OCI-LY1 (cell line): ENCODE measurements around the gene CCL20.

Experiments used
- H2AFZ ChIP-seq: fragments of 200-600 bp; sonication (generic), shearing (Covaris generic); 2 replicates; pipeline ENCODE4 v1.6.0; 2014; ENCODE audit warnings: antibody characterized with exemption, mild to moderate bottlenecking, low read length
- H3F3A ChIP-seq: fragments of 200-600 bp; sonication (generic), shearing (Covaris generic); 2 replicates; pipeline ENCODE4 v1.6.0; 2014; ENCODE audit warnings: mild to moderate bottlenecking, antibody characterized with exemption, low read length, moderate library complexity; ENCODE audit not compliant: insufficient read depth
- H3K27ac ChIP-seq: fragments of 200-600 bp; sonication (generic); 2 replicates; pipeline ENCODE4 v1.5.1; 2014; ENCODE audit warnings: low read length, mixed run types, mild to moderate bottlenecking, low read depth; ENCODE audit not compliant: poor library complexity, severe bottlenecking
- H3K27me3 ChIP-seq: fragments of 200-600 bp; sonication (generic); 2 replicates; pipeline ENCODE4 v1.6.0; 2014; ENCODE audit warnings: antibody characterized with exemption, mild to moderate bottlenecking, low read length, moderate library complexity; ENCODE audit not compliant: insufficient read depth
- H3K36me3 ChIP-seq: fragments of 200-600 bp; sonication (generic); 2 replicates; pipeline ENCODE4 v1.6.1; 2014; ENCODE audit warnings: mild to moderate bottlenecking, antibody characterized with exemption, low read length, moderate library complexity, mixed read lengths; ENCODE audit not compliant: insufficient read depth
- H3K4me1 ChIP-seq: fragments of 200-600 bp; sonication (generic); 2 replicates; pipeline ENCODE4 v1.5.1; 2014; ENCODE audit warnings: mild to moderate bottlenecking, low read length, moderate library complexity; ENCODE audit not compliant: insufficient read depth, severe bottlenecking
- H3K4me2 ChIP-seq: fragments of 200-600 bp; sonication (generic), shearing (Covaris generic); 2 replicates; pipeline ENCODE4 v1.6.1; 2014; ENCODE audit warnings: low read length
- H3K4me3 ChIP-seq: fragments of 200-600 bp; sonication (generic); 2 replicates; pipeline ENCODE4 v1.5.1; 2014; ENCODE audit warnings: low read length, low read depth, mild to moderate bottlenecking, mixed read lengths; ENCODE audit not compliant: poor library complexity, severe bottlenecking
- H3K79me2 ChIP-seq: fragments of 200-600 bp; shearing (Covaris generic); 2 replicates; pipeline ENCODE4 v1.6.1; 2016; ENCODE audit warnings: mixed run types, low read length, mixed read lengths; ENCODE audit not compliant: insufficient read depth
- H3K9ac ChIP-seq: fragments of 200-600 bp; sonication (generic), shearing (Covaris generic); 2 replicates; pipeline ENCODE4 v1.6.1; 2014; ENCODE audit warnings: mild to moderate bottlenecking, low read length, mixed read lengths
- H3K9me2 ChIP-seq: fragments of 200-600 bp; sonication (generic), shearing (Covaris generic); 2 replicates; pipeline ENCODE4 v1.6.1; 2014; ENCODE audit warnings: low read depth, mild to moderate bottlenecking, low read length, mixed read lengths
- H3K9me3 ChIP-seq: fragments of 200-600 bp; shearing (Covaris generic); 2 replicates; pipeline ENCODE4 v1.6.1; 2014; ENCODE audit warnings: low read length, mixed read lengths
- H4K20me1 ChIP-seq: fragments of 200-600 bp; sonication (generic), shearing (Covaris generic); 2 replicates; pipeline ENCODE4 v1.6.0; 2016; ENCODE audit warnings: mild to moderate bottlenecking, low read length; ENCODE audit not compliant: insufficient read depth
- EZH2 ChIP-seq: fragments of 200-600 bp; sonication (generic), shearing (Covaris generic); IDR thresholded peaks from 2 replicates; pipeline ENCODE4 v1.8.0; 2017; ENCODE audit warnings: borderline replicate concordance, mixed run types, mild to moderate bottlenecking, antibody characterized with exemption, low read length, moderate library complexity, mixed read lengths
- TF ChIP-seq, protein P1 (sequence below): fragments of 200-600 bp; sonication (generic), shearing (Covaris generic); IDR thresholded peaks from 2 replicates; pipeline ENCODE4 v1.5.1; 2017; ENCODE audit warnings: mild to moderate bottlenecking, antibody characterized with exemption, low read length, moderate library complexity, mixed read lengths

Gene CCL20

DNA sequence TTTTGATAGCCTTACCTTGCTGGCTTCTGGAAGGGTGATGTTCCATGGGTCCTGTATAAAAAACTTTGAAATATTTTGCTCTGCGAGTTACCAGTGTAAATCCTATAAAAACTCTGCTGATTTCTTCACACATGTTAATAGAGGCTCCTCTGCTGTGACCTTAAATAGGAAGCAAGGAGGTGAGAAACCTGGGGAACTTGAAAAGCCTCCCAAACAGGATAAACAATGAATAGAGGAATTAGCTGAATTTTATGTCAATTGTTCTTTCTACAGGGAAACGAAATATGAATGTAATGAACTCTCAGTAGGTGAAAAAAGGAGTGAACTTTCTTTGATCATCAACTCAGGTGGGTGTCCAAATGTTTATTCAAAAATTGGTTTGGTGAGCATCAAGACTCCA is 10.8 kb upstream of the CCL20 start:
- no peak overlapping the region for H2AFZ ChIP-seq
- H3K27ac ChIP-seq, result no peak overlapping the region
- no peaks in the 10 kb centered on the region for H3K36me3 ChIP-seq
- no peaks in the 10 kb centered on the region for H3K9me3 ChIP-seq
- H3K27me3 ChIP-seq, result no peaks in the 10 kb centered on the region
- H3K9me2 ChIP-seq, result no peaks in the 10 kb centered on the region
- H3K79me2 ChIP-seq, result no peaks in the 10 kb centered on the region
- H3K4me1 ChIP-seq, result no peaks in the 10 kb centered on the region
- H4K20me1 ChIP-seq, result no peaks in the 10 kb centered on the region
- TF ChIP-seq, protein P1, sequence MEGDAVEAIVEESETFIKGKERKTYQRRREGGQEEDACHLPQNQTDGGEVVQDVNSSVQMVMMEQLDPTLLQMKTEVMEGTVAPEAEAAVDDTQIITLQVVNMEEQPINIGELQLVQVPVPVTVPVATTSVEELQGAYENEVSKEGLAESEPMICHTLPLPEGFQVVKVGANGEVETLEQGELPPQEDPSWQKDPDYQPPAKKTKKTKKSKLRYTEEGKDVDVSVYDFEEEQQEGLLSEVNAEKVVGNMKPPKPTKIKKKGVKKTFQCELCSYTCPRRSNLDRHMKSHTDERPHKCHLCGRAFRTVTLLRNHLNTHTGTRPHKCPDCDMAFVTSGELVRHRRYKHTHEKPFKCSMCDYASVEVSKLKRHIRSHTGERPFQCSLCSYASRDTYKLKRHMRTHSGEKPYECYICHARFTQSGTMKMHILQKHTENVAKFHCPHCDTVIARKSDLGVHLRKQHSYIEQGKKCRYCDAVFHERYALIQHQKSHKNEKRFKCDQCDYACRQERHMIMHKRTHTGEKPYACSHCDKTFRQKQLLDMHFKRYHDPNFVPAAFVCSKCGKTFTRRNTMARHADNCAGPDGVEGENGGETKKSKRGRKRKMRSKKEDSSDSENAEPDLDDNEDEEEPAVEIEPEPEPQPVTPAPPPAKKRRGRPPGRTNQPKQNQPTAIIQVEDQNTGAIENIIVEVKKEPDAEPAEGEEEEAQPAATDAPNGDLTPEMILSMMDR, result no peak
- TF ChIP-seq EZH2, result no peak
- H3K4me2 ChIP-seq, result no peak overlapping the region
- no peak overlapping the region for H3K4me3 ChIP-seq
- no peaks in the 10 kb centered on the region for H3F3A ChIP-seq
- H3K9ac ChIP-seq, result no peak overlapping the region

DNA sequence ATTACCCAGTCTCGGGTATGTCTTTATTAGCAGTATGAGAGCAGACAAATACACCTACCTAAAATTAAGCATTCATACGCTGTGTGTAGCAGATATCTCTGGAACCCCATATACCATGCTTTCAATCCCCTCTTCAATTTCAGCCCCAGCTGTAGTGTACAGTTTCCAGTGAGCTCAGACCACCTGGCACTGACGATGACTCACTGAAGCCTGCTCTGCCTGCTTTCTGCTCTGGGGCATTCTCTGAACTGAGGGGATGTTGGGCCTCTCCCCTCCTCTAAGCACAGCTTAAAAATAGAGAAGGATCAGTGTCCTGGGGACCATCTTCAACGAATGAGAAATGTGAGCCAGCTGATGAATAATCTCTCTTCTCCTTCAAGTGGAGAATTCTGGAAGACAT is 8.7 kb upstream of the CCL20 start:
- Histone ChIP-seq H3K27ac (no peak overlapping the region), H3K79me2 (no peaks in the 10 kb centered on the region), H3K9ac (no peak overlapping the region), H3K36me3 (no peaks in the 10 kb centered on the region), H2AFZ (no peak overlapping the region), H3K4me2 (no peak overlapping the region), H3F3A (no peaks in the 10 kb centered on the region), H4K20me1 (no peaks in the 10 kb centered on the region), H3K9me2 (no peaks in the 10 kb centered on the region), H3K9me3 (no peaks in the 10 kb centered on the region), H3K4me3 (no peak overlapping the region), H3K27me3 (no peaks in the 10 kb centered on the region), H3K4me1 (no peaks in the 10 kb centered on the region)
- TF ChIP-seq, protein P1, result no peak
- no peak for TF ChIP-seq EZH2

DNA sequence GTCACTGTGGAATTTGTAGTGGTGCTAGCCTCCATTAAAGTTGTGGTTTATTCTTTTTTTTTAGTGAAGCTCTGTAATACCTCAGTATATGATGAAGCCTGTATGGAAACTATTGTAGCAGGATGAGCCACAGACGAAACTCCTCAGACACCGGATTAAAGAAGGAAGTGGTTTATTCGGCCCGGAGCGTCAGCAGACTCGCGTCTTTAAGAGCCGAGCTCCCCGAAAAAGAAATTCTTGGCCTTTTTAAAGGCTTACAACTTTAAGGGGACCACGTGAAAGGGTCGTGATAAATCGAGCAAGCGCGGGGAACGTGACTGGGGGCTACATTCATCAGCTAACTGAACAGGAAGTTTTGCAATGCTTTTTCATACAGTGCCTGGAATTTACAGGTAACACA is 8.1 kb upstream of the CCL20 start:
- Histone ChIP-seq H3K27ac (no peak overlapping the region), H3K4me2 (no peak overlapping the region), H3K9ac (no peak overlapping the region)

More for the DNA sequence above, 8.1 kb upstream of the CCL20 start:
- TF ChIP-seq, protein P1, result no peak
- no peak for TF ChIP-seq EZH2
- H3K4me1 ChIP-seq, result no peaks in the 10 kb centered on the region
- no peak overlapping the region for H3K4me3 ChIP-seq
- H3K27me3 ChIP-seq, result no peaks in the 10 kb centered on the region
- no peaks in the 10 kb centered on the region for H3K9me2 ChIP-seq
- no peaks in the 10 kb centered on the region for H3K36me3 ChIP-seq
- H4K20me1 ChIP-seq, result no peaks in the 10 kb centered on the region
- no peak overlapping the region for H2AFZ ChIP-seq
- no peaks in the 10 kb centered on the region for H3F3A ChIP-seq
- no peaks in the 10 kb centered on the region for H3K9me3 ChIP-seq
- H3K79me2 ChIP-seq, result no peaks in the 10 kb centered on the region
